ENCODE results near the gene GMPR. TPM values are rescaled to one million over a fixed set of nuclear protein-coding genes. Genes with fewer than 3 reads are reported as not detected.
A peak's percentile ranks its signal among the peaks of the same experiment; 100 is the strongest.

Gene GMPR
- total and polyA plus RNA-seq, 9 donors, result 27.0 to 66.6 (median 51.6) TPM

GRCh38 chr6:16322666-16323312 is 84.4 kb downstream of the GMPR start:
- H3K36me3 ChIP-seq (ENCODE audit: control insufficient read depth, insufficient read depth, low read length), result peaks cover 20% of the 10 kb centered on the region
- H3K4me1 ChIP-seq (ENCODE audit: control insufficient read depth, insufficient read depth, low read length), result peaks cover 60% of the 10 kb centered on the region
- H3K27me3 ChIP-seq (ENCODE audit: control insufficient read depth, insufficient read depth, low read length), result no peaks in the 10 kb centered on the region
- H3K9me3 ChIP-seq (replicated peaks; ENCODE audit: control insufficient read depth, low read depth, low read length), result no peaks in the 10 kb centered on the region
- DNase-seq, result peak; percentile 95
- peak overlapping the region; percentile 96 for H3K27ac ChIP-seq (ENCODE audit: low read length)
- 31% methylated on average over 3 of the region's 11 CpGs for WGBS (ENCODE audit: insufficient coverage)
- no peak overlapping the region for H3K4me3 ChIP-seq (ENCODE audit: low read length)

GRCh38 chr6:16324184-16324583 is 85.8 kb downstream of the GMPR start:
- peaks cover 24% of the 10 kb centered on the region for H3K36me3 ChIP-seq (ENCODE audit: control insufficient read depth, insufficient read depth, low read length)
- no peaks in the 10 kb centered on the region for H3K9me3 ChIP-seq (replicated peaks; ENCODE audit: control insufficient read depth, low read depth, low read length)
- no peaks in the 10 kb centered on the region for H3K27me3 ChIP-seq (ENCODE audit: control insufficient read depth, insufficient read depth, low read length)
- H3K4me1 ChIP-seq (ENCODE audit: control insufficient read depth, insufficient read depth, low read length), result peaks cover 56% of the 10 kb centered on the region
- H3K27ac ChIP-seq (ENCODE audit: low read length), result peak overlapping the region; percentile 20
- no peak overlapping the region for H3K4me3 ChIP-seq (ENCODE audit: low read length)
- no peak for DNase-seq
- WGBS (ENCODE audit: insufficient coverage), result no CpG with 5 or more reads among the region's 2 CpGs

GRCh38 chr6:16324606-16325225 is 86.3 kb downstream of the GMPR start:
- Histone ChIP-seq H3K27ac (ENCODE audit: low read length) (peak overlapping the region; percentile 9), H3K36me3 (ENCODE audit: control insufficient read depth, insufficient read depth, low read length) (peaks cover 24% of the 10 kb centered on the region), H3K4me1 (ENCODE audit: control insufficient read depth, insufficient read depth, low read length) (peaks cover 56% of the 10 kb centered on the region), H3K27me3 (ENCODE audit: control insufficient read depth, insufficient read depth, low read length) (no peaks in the 10 kb centered on the region), H3K9me3 (replicated peaks; ENCODE audit: control insufficient read depth, low read depth, low read length) (no peaks in the 10 kb centered on the region), H3K4me3 (ENCODE audit: low read length) (no peak overlapping the region)
- 13% methylated on average over 2 of the region's 7 CpGs for WGBS (ENCODE audit: insufficient coverage)
- DNase-seq, result peak; percentile 74

- no peak for DNase-seq
- no peak overlapping the region for H3K4me3 ChIP-seq (ENCODE audit: low read length)
- no peaks in the 10 kb centered on the region for H3K9me3 ChIP-seq (replicated peaks; ENCODE audit: control insufficient read depth, low read depth, low read length)
- 96% methylated on average over 22 of the region's 22 CpGs for WGBS (ENCODE audit: insufficient coverage)
- H3K27ac ChIP-seq (ENCODE audit: low read length), result no peak overlapping the region
- H3K4me1 ChIP-seq (ENCODE audit: control insufficient read depth, insufficient read depth, low read length), result peaks cover 41% of the 10 kb centered on the region
- H3K27me3 ChIP-seq (ENCODE audit: control insufficient read depth, insufficient read depth, low read length), result no peaks in the 10 kb centered on the region
- H3K36me3 ChIP-seq (ENCODE audit: control insufficient read depth, insufficient read depth, low read length), result peaks cover 24% of the 10 kb centered on the region
Measured at GRCh38 chr6:16326531-16326930, 88.1 kb downstream of the GMPR start.

- peaks cover 39% of the 10 kb centered on the region for H3K4me1 ChIP-seq (ENCODE audit: control insufficient read depth, insufficient read depth, low read length)
- DNase-seq, result no peak
- 93% methylated on average over 43 of the region's 43 CpGs for WGBS (ENCODE audit: insufficient coverage)
- H3K4me3 ChIP-seq (ENCODE audit: low read length), result no peak overlapping the region
- H3K36me3 ChIP-seq (ENCODE audit: control insufficient read depth, insufficient read depth, low read length), result peaks cover 24% of the 10 kb centered on the region
- H3K9me3 ChIP-seq (replicated peaks; ENCODE audit: control insufficient read depth, low read depth, low read length), result no peaks in the 10 kb centered on the region
- no peak overlapping the region for H3K27ac ChIP-seq (ENCODE audit: low read length)
- no peaks in the 10 kb centered on the region for H3K27me3 ChIP-seq (ENCODE audit: control insufficient read depth, insufficient read depth, low read length)
Measured at GRCh38 chr6:16326971-16327776, 88.8 kb downstream of the GMPR start.

GRCh38 chr6:16327777-16328325 is 89.5 kb downstream of the GMPR start:
- Histone ChIP-seq H3K9me3 (replicated peaks; ENCODE audit: control insufficient read depth, low read depth, low read length) (no peaks in the 10 kb centered on the region), H3K27me3 (ENCODE audit: control insufficient read depth, insufficient read depth, low read length) (no peaks in the 10 kb centered on the region), H3K36me3 (ENCODE audit: control insufficient read depth, insufficient read depth, low read length) (peaks cover 24% of the 10 kb centered on the region), H3K4me1 (ENCODE audit: control insufficient read depth, insufficient read depth, low read length) (peaks cover 39% of the 10 kb centered on the region), H3K27ac (ENCODE audit: low read length) (no peak overlapping the region), H3K4me3 (ENCODE audit: low read length) (no peak overlapping the region)
- DNase-seq, result no peak
- WGBS (ENCODE audit: insufficient coverage), result 93% methylated on average over 34 of the region's 34 CpGs

GRCh38 chr6:16329233-16329632 is 90.8 kb downstream of the GMPR start:
- no peak overlapping the region for H3K4me3 ChIP-seq (ENCODE audit: low read length)
- no peaks in the 10 kb centered on the region for H3K27me3 ChIP-seq (ENCODE audit: control insufficient read depth, insufficient read depth, low read length)
- peaks cover 24% of the 10 kb centered on the region for H3K36me3 ChIP-seq (ENCODE audit: control insufficient read depth, insufficient read depth, low read length)
- no peak overlapping the region for H3K27ac ChIP-seq (ENCODE audit: low read length)
- no peaks in the 10 kb centered on the region for H3K9me3 ChIP-seq (replicated peaks; ENCODE audit: control insufficient read depth, low read depth, low read length)
- peak; percentile 76 for DNase-seq
- WGBS (ENCODE audit: insufficient coverage), result no CpG with 5 or more reads among the region's 6 CpGs
- H3K4me1 ChIP-seq (ENCODE audit: control insufficient read depth, insufficient read depth, low read length), result peaks cover 29% of the 10 kb centered on the region

GRCh38 chr6:16331384-16332174 is 93.2 kb downstream of the GMPR start:
- DNase-seq, result peak; percentile 76
- no peaks in the 10 kb centered on the region for H3K9me3 ChIP-seq (replicated peaks; ENCODE audit: control insufficient read depth, low read depth, low read length)
- H3K36me3 ChIP-seq (ENCODE audit: control insufficient read depth, insufficient read depth, low read length), result peaks cover 16% of the 10 kb centered on the region
- no CpG with 5 or more reads among the region's 11 CpGs for WGBS (ENCODE audit: insufficient coverage)
- H3K4me3 ChIP-seq (ENCODE audit: low read length), result no peak overlapping the region
- H3K27ac ChIP-seq (ENCODE audit: low read length), result no peak overlapping the region
- H3K27me3 ChIP-seq (ENCODE audit: control insufficient read depth, insufficient read depth, low read length), result no peaks in the 10 kb centered on the region
- peaks cover 38% of the 10 kb centered on the region for H3K4me1 ChIP-seq (ENCODE audit: control insufficient read depth, insufficient read depth, low read length)

GRCh38 chr6:16332175-16332542 is 93.8 kb downstream of the GMPR start:
- H3K27ac ChIP-seq (ENCODE audit: low read length), result no peak overlapping the region
- H3K9me3 ChIP-seq (replicated peaks; ENCODE audit: control insufficient read depth, low read depth, low read length), result no peaks in the 10 kb centered on the region
- peaks cover 44% of the 10 kb centered on the region for H3K4me1 ChIP-seq (ENCODE audit: control insufficient read depth, insufficient read depth, low read length)
- H3K4me3 ChIP-seq (ENCODE audit: low read length), result no peak overlapping the region
- no peaks in the 10 kb centered on the region for H3K27me3 ChIP-seq (ENCODE audit: control insufficient read depth, insufficient read depth, low read length)
- peak; percentile 89 for DNase-seq
- peaks cover 10% of the 10 kb centered on the region for H3K36me3 ChIP-seq (ENCODE audit: control insufficient read depth, insufficient read depth, low read length)
- WGBS (ENCODE audit: insufficient coverage), result 5% methylated on average over 4 of the region's 7 CpGs

Measured in muscle of leg (tissue), 11 donors.